Measurements from ENCODE around the gene FHAD1. TPM values are rescaled to one million over a fixed set of nuclear protein-coding genes. Genes with fewer than 3 reads are reported as not detected.

FHAD1 gene
- total and polyA plus RNA-seq, 2 donors (not counting 3 experiments of a cell fraction or from before 2014, with no cell fraction given), result 0.04 to 0.69 TPM

DNA sequence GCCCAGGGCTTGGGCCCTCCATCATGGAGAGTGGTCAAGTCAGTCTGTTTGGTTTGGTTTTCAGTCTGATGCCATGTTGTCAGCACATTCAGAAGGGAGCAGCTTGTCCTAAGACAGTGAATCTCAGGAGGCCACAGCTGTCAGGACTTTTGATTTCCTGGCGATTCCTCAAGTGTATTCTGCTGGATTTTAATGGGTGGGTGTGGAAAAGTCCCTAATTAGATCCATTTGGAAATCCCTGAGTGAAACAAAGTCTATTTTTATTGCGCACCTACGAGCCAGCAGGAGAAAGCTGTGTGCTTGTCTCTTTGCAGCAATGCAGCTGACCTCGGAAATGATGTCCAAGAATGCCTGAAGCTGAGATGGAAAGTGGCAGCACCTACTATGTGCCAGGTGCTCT lies 21.6 kb upstream of the FHAD1 start:
- H3K4me2 ChIP-seq (ENCODE audit: insufficient read depth, low read length), result no peak overlapping the region
- POLR2A ChIA-PET, result no interaction called here
- no TSS peak for BruUV-seq (replicated peaks)
- H3K27me3 ChIP-seq (ENCODE audit: control insufficient read depth in 2 of 2, insufficient read depth in 2 of 2, low read length in 2 of 2), result no peaks in the 10 kb centered on the region
- H3K79me2 ChIP-seq (ENCODE audit: control insufficient read depth, insufficient read depth, low read length), result no peaks in the 10 kb centered on the region
- no peak overlapping the region for H3K9ac ChIP-seq (replicated peaks; ENCODE audit: extremely low read depth, insufficient read depth, low read length)
- DNase-seq (ENCODE audit: low read depth, low spot score), result no peak
- H3K9me1 ChIP-seq (replicated peaks; ENCODE audit: control insufficient read depth, extremely low read depth, insufficient read depth, low read length), result no peaks in the 10 kb centered on the region
- intact Hi-C loops (cut with micrococcal nuclease), result no loop called here
- H3K4me3 ChIP-seq (replicated peaks in 1 of 3; ENCODE audit: insufficient read depth in 1 of 3, low read depth in 1 of 3, low read length in 3 of 3), result no peak overlapping the region
- no peaks in the 10 kb centered on the region for H3K36me3 ChIP-seq (ENCODE audit: control insufficient read depth in 2 of 2, extremely low read depth in 1 of 2, insufficient read depth in 2 of 2, low read length in 2 of 2)
- H2AFZ ChIP-seq (ENCODE audit: low read depth, low read length), result no peak overlapping the region
- H3K9me3 ChIP-seq (replicated peaks; ENCODE audit: control insufficient read depth, insufficient read depth, low read length), result no peaks in the 10 kb centered on the region
- FAIRE-seq, result no peak
- dilution Hi-C loops (cut with MboI; ENCODE audit: extremely low pct_ligation_motif_present, low sequenced_read_pairs), result no loop called here
- H3K4me1 ChIP-seq (ENCODE audit: control insufficient read depth, extremely low read depth, insufficient read depth, low read length), result peaks cover 12% of the 10 kb centered on the region
- H4K20me1 ChIP-seq (replicated peaks; ENCODE audit: control insufficient read depth, extremely low read depth, insufficient read depth, low read length), result no peaks in the 10 kb centered on the region
- H3K27ac ChIP-seq (ENCODE audit: insufficient read depth, low read depth, low read length), result no peak overlapping the region
- CTCF ChIA-PET, result interaction anchor here (1.0 to 1.9 kb wide), 2 partner anchors 73 to 97 kb away, joined by 4 to 8 read pairs; no protein-coding TSS in a partner anchor
- TF ChIP-seq POLR2AphosphoS5 (IDR thresholded peaks at IDR 0.05; ENCODE audit: insufficient read depth, low read depth, low read length), result no peak
- TF ChIP-seq, protein P1, sequence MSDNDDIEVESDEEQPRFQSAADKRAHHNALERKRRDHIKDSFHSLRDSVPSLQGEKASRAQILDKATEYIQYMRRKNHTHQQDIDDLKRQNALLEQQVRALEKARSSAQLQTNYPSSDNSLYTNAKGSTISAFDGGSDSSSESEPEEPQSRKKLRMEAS (IDR thresholded peaks at IDR 0.05; ENCODE audit: insufficient read depth, insufficient read length), result no peak

DNA sequence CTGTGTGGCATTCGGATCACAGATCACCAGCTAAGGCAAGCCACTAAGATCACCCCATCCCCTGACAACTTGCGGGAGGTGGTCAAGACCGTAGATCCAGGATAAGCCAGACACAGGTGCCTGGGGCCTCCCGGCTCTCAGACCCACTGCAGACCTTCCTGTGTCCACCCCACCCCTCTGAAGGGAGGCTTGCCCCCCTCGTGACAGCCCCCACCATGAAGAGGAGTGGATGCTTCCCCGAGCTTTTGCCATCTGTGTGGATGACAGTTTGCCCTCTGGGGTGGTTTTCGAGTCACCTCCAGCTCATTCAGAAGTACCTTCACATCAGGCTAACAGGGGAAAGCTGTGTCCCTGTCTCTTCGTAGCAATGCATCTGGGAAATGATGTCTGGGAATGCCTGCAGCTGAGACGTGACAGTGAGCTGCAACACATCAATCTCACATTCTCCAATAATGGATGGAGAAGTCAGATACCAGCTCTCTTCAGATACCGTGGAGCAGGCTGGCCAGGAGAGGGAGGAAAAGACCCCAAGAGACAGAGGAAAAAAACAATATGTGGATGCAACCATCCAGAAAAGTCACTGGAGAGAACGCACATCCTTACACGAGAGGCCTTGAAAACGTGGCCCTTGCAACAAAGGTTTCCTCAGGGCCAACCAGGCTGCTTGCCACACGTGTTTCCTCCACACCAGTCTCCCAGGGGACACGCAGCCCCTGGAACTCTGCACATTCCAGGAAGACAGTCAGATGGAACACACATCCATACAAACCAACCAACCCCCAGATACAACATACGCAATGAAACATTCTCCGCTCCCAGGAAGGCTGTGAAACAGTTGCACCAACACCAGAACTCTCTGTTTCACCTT lies 20.4 kb upstream of the FHAD1 start:
- Histone ChIP-seq H3K79me2 (ENCODE audit: control insufficient read depth, insufficient read depth, low read length) (no peaks in the 10 kb centered on the region), H3K9me1 (replicated peaks; ENCODE audit: control insufficient read depth, extremely low read depth, insufficient read depth, low read length) (no peaks in the 10 kb centered on the region), H3K27ac (ENCODE audit: insufficient read depth, low read depth, low read length) (no peak overlapping the region), H3K4me3 (replicated peaks in 1 of 3; ENCODE audit: insufficient read depth in 1 of 3, low read depth in 1 of 3, low read length in 3 of 3) (no peak overlapping the region), H3K9ac (replicated peaks; ENCODE audit: extremely low read depth, insufficient read depth, low read length) (no peak overlapping the region), H3K4me2 (ENCODE audit: insufficient read depth, low read length) (no peak overlapping the region), H3K4me1 (ENCODE audit: control insufficient read depth, extremely low read depth, insufficient read depth, low read length) (peaks cover 12% of the 10 kb centered on the region), H2AFZ (ENCODE audit: low read depth, low read length) (no peak overlapping the region), H3K36me3 (ENCODE audit: control insufficient read depth in 2 of 2, extremely low read depth in 1 of 2, insufficient read depth in 2 of 2, low read length in 2 of 2) (no peaks in the 10 kb centered on the region), H4K20me1 (replicated peaks; ENCODE audit: control insufficient read depth, extremely low read depth, insufficient read depth, low read length) (no peaks in the 10 kb centered on the region), H3K9me3 (replicated peaks; ENCODE audit: control insufficient read depth, insufficient read depth, low read length) (no peaks in the 10 kb centered on the region), H3K27me3 (ENCODE audit: control insufficient read depth in 2 of 2, insufficient read depth in 2 of 2, low read length in 2 of 2) (no peaks in the 10 kb centered on the region)
- DNase-seq (ENCODE audit: low read depth, low spot score) (no peak), FAIRE-seq (no peak)
- intact Hi-C loops (cut with micrococcal nuclease) (no loop called here), dilution Hi-C loops (cut with MboI; ENCODE audit: extremely low pct_ligation_motif_present, low sequenced_read_pairs) (no loop called here)
- TF ChIP-seq, protein P1 (IDR thresholded peaks at IDR 0.05; ENCODE audit: insufficient read depth, insufficient read length), result no peak
- TF ChIP-seq FOS (IDR thresholded peaks at IDR 0.05; ENCODE audit: borderline replicate concordance, insufficient read depth, low read length), result no peak
- TF ChIP-seq, protein P2, sequence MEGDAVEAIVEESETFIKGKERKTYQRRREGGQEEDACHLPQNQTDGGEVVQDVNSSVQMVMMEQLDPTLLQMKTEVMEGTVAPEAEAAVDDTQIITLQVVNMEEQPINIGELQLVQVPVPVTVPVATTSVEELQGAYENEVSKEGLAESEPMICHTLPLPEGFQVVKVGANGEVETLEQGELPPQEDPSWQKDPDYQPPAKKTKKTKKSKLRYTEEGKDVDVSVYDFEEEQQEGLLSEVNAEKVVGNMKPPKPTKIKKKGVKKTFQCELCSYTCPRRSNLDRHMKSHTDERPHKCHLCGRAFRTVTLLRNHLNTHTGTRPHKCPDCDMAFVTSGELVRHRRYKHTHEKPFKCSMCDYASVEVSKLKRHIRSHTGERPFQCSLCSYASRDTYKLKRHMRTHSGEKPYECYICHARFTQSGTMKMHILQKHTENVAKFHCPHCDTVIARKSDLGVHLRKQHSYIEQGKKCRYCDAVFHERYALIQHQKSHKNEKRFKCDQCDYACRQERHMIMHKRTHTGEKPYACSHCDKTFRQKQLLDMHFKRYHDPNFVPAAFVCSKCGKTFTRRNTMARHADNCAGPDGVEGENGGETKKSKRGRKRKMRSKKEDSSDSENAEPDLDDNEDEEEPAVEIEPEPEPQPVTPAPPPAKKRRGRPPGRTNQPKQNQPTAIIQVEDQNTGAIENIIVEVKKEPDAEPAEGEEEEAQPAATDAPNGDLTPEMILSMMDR (IDR thresholded peaks at IDR 0.05; ENCODE audit: extremely low read depth in 1 of 2, insufficient read depth in 1 of 2, low read depth in 1 of 2, low read length in 2 of 2), result no peak
- no peak for TF ChIP-seq POLR2AphosphoS5 (IDR thresholded peaks at IDR 0.05; ENCODE audit: insufficient read depth, low read depth, low read length)
- no peak for TF ChIP-seq JUN (IDR thresholded peaks at IDR 0.05; ENCODE audit: borderline replicate concordance, insufficient read depth, insufficient read length, low read depth)
- no peak for TF ChIP-seq POLR2A (IDR thresholded peaks at IDR 0.05; ENCODE audit: low read depth, low read length)
- no peak for TF ChIP-seq GATA2 (IDR thresholded peaks at IDR 0.05; ENCODE audit: insufficient read depth, insufficient read length, low read depth, low read length)
- TF ChIP-seq MYC (IDR thresholded peaks at IDR 0.05; ENCODE audit: low read depth, low read length), result no peak
- TF ChIP-seq EZH2 (IDR thresholded peaks at IDR 0.05; ENCODE audit: borderline replicate concordance, low read depth, low read length, severe bottlenecking), result no peak
- ChIA-PET CTCF (interaction anchor here (1.9 kb wide), 1 partner anchor 98 kb away, joined by 8 read pairs; no protein-coding TSS in a partner anchor), POLR2A (no interaction called here)
- BruUV-seq (replicated peaks), result no TSS peak

Measured in endothelial cell of umbilical vein (primary cell).